Measurements from ENCODE around the gene ZNF236. TPM values are rescaled to one million over a fixed set of nuclear protein-coding genes. Genes with fewer than 3 reads are reported as not detected.

The ZNF236 gene
- total and polyA plus RNA-seq, 2 of the 13 experiments (the other 11 are each of a cell fraction or from before 2014, with no cell fraction given) = 3.0 to 7.2 TPM

GRCh38 chr18:76886112-76886511, 63.8 kb downstream of the ZNF236 start:
- no peak overlapping the region for H3K27ac ChIP-seq (ENCODE audit: extremely low read length, insufficient read depth, low read length)
- H3K36me3 ChIP-seq (replicated peaks in 1 of 2; ENCODE audit: control insufficient read depth in 1 of 2, insufficient read depth in 2 of 2, low read length in 2 of 2) = peaks cover 7 to 34% of the 10 kb centered on the region in 2 experiments; a peak in 4 of 5 replicates
- WGBS (ENCODE audit: low lambda C conversion rate) = 97% methylated on average over 6 of the region's 7 CpGs
- ChIA-PET CTCF (ENCODE audit: low intra/inter-chr PET ratio, low total read pairs) (no interaction called here), POLR2A (no interaction called here)
- no peaks in the 10 kb centered on the region for H4K20me1 ChIP-seq (ENCODE audit: insufficient read depth, low read length)
- no peaks in the 10 kb centered on the region for H3K9me3 ChIP-seq (ENCODE audit: low read length)
- ATAC-seq (no peak), FAIRE-seq (no peak), DNase-seq (ENCODE audit: low spot score) (no peak)
- no peak overlapping the region for H2AFZ ChIP-seq (ENCODE audit: low read length)
- TF ChIP-seq HNRNPL (IDR thresholded peaks at IDR 0.05; ENCODE audit: low read depth, low read length) (no peak), MAX (IDR thresholded peaks at IDR 0.05) (no peak), KAT8 (CRISPR knock-in tag; IDR thresholded peaks at IDR 0.05) (no peak), RXRB (CRISPR knock-in tag; IDR thresholded peaks at IDR 0.05; ENCODE audit: borderline replicate concordance) (no peak), ZNF577 (CRISPR knock-in tag; IDR thresholded peaks at IDR 0.05; ENCODE audit: borderline replicate concordance, low read depth) (no peak)
- in situ Hi-C loops (cut with HindIII; ENCODE audit: extremely low pct_ligation_motif_present, low pct_unique_long_range_greater_than_20kb) = no loop called here
- H3K27me3 ChIP-seq (ENCODE audit: control insufficient read depth in 1 of 2, insufficient read depth in 2 of 2, low read length in 2 of 2) = no peaks in the 10 kb centered on the region
- no peaks in the 10 kb centered on the region for H3K79me2 ChIP-seq (ENCODE audit: insufficient read depth, low read length)
- H3K4me1 ChIP-seq (ENCODE audit: insufficient read depth, low read length) = no peaks in the 10 kb centered on the region
- no TSS peak for BruUV-seq (replicated peaks)
- intact Hi-C loops (cut with micrococcal nuclease; ENCODE audit: unreplicated experiment) = no loop called here
- no peak overlapping the region for H3K4me2 ChIP-seq (ENCODE audit: low read depth, low read length)
- H3K9ac ChIP-seq (ENCODE audit: insufficient read depth, low read depth, low read length) = no peak overlapping the region
- no peak overlapping the region for H3K4me3 ChIP-seq (replicated peaks in 1 of 3; ENCODE audit: insufficient read depth in 1 of 3, low read depth in 2 of 3, low read length in 3 of 3)

GRCh38 chr18:76889091-76889699, 66.8 kb downstream of the ZNF236 start:
- Histone ChIP-seq H3K9me3 (ENCODE audit: low read length) (no peaks in the 10 kb centered on the region), H3K36me3 (replicated peaks in 1 of 2; ENCODE audit: control insufficient read depth in 1 of 2, insufficient read depth in 2 of 2, low read length in 2 of 2) (peaks cover 6 to 15% of the 10 kb centered on the region in 2 experiments; a peak in 3 of 5 replicates), H3K27me3 (ENCODE audit: control insufficient read depth in 1 of 2, insufficient read depth in 2 of 2, low read length in 2 of 2) (no peaks in the 10 kb centered on the region), H3K4me1 (ENCODE audit: insufficient read depth, low read length) (no peaks in the 10 kb centered on the region), H3K79me2 (ENCODE audit: insufficient read depth, low read length) (no peaks in the 10 kb centered on the region), H3K9ac (ENCODE audit: insufficient read depth, low read depth, low read length) (no peak overlapping the region), H4K20me1 (ENCODE audit: insufficient read depth, low read length) (no peaks in the 10 kb centered on the region), H2AFZ (ENCODE audit: low read length) (no peak overlapping the region), H3K27ac (ENCODE audit: extremely low read length, insufficient read depth, low read length) (no peak overlapping the region), H3K4me2 (ENCODE audit: low read depth, low read length) (no peak overlapping the region), H3K4me3 (replicated peaks in 1 of 3; ENCODE audit: insufficient read depth in 1 of 3, low read depth in 2 of 3, low read length in 3 of 3) (no peak overlapping the region)
- BruUV-seq (replicated peaks) = no TSS peak
- POLR2A ChIA-PET = no interaction called here
- WGBS (ENCODE audit: low lambda C conversion rate) = 97% methylated on average over 8 of the region's 8 CpGs
- no peak for FAIRE-seq
- in situ Hi-C loops (cut with HindIII; ENCODE audit: extremely low pct_ligation_motif_present, low pct_unique_long_range_greater_than_20kb) = no loop called here
- intact Hi-C loops (cut with micrococcal nuclease; ENCODE audit: unreplicated experiment) = no loop called here
- CTCF ChIA-PET (ENCODE audit: low intra/inter-chr PET ratio, low total read pairs) = no interaction called here
- ATAC-seq = no peak
- DNase-seq (ENCODE audit: low spot score) = no peak
- TF ChIP-seq USF2 (IDR thresholded peaks at IDR 0.05; ENCODE audit: low read depth, low read length) (no peak), USF2 (CRISPR knock-in tag; IDR thresholded peaks at IDR 0.05; ENCODE audit: borderline replicate concordance) (no peak), NONO (IDR thresholded peaks at IDR 0.05) (no peak), NONO (CRISPR knock-in tag; conservative IDR thresholded peaks at IDR 0.05) (no peak), ZNF567 (CRISPR knock-in tag; IDR thresholded peaks at IDR 0.05; ENCODE audit: borderline replicate concordance) (no peak), ZNF549 (CRISPR knock-in tag; IDR thresholded peaks at IDR 0.05) (no peak), ZNF343 (CRISPR knock-in tag; IDR thresholded peaks at IDR 0.05) (no peak), NR0B2 (CRISPR knock-in tag; IDR thresholded peaks at IDR 0.05) (no peak), HNRNPL (IDR thresholded peaks at IDR 0.05; ENCODE audit: low read depth, low read length) (no peak), ZGPAT (CRISPR knock-in tag; IDR thresholded peaks at IDR 0.05) (no peak), ELF3 (CRISPR knock-in tag; IDR thresholded peaks at IDR 0.05) (no peak), TOPORS (CRISPR knock-in tag; IDR thresholded peaks at IDR 0.05) (no peak)
